Fibroblast of lung (primary cell): ENCODE data around the gene UNC13D.
"Not testable (repeated sequence)": the region's sequence is repeated elsewhere in the genome, so short reads cannot be mapped to it uniquely, and the experiment has no call there.

Experiments
- EZH2 ChIP-seq: IDR thresholded peaks from 2 replicates; pipeline ENCODE4 v1.5.1; 2012; ENCODE audit warnings: low read length, control low read depth, mild to moderate bottlenecking; ENCODE audit errors: missing control alignments
- TF ChIP-seq, protein P1 (sequence below), 2 donors: IDR thresholded peaks in 1 of 2; conservative IDR thresholded peaks in 1 of 2; 1 replicate in 1 of 2; 2 replicates in 1 of 2; pipeline ENCODE4 v1.5.1; 2011 to 2012; ENCODE audit warnings: low read length in 2 of 2, control low read depth in 1 of 2, inconsistent platforms in 1 of 2, low read depth in 1 of 2, mild to moderate bottlenecking in 1 of 2

DNA sequence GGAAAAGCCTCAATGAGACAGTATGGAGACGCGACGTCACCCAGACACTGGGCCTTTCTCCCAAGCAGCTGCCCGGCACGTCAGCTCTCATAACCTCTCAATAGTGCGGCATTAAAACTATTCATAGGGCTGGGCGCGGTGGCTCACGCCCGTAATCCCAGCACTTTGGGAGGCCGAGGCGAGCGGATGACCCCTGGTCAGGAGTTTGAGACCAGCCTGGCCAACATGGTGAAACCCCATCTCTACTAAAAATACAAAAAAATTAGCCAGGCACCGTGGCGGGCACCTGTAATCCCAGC, 7.4 kb upstream of the UNC13D start:
- TF ChIP-seq, protein P1, sequence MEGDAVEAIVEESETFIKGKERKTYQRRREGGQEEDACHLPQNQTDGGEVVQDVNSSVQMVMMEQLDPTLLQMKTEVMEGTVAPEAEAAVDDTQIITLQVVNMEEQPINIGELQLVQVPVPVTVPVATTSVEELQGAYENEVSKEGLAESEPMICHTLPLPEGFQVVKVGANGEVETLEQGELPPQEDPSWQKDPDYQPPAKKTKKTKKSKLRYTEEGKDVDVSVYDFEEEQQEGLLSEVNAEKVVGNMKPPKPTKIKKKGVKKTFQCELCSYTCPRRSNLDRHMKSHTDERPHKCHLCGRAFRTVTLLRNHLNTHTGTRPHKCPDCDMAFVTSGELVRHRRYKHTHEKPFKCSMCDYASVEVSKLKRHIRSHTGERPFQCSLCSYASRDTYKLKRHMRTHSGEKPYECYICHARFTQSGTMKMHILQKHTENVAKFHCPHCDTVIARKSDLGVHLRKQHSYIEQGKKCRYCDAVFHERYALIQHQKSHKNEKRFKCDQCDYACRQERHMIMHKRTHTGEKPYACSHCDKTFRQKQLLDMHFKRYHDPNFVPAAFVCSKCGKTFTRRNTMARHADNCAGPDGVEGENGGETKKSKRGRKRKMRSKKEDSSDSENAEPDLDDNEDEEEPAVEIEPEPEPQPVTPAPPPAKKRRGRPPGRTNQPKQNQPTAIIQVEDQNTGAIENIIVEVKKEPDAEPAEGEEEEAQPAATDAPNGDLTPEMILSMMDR (conservative IDR thresholded peaks at IDR 0.05 in 1 of 2, IDR thresholded peaks at IDR 0.05 in 1 of 2; ENCODE audit: low read depth in 1 of 2, low read length in 2 of 2), result not testable (repeated sequence)
- not testable (repeated sequence) for TF ChIP-seq EZH2
